ENCODE measurements around the gene FTO. TPM values are rescaled to one million over a fixed set of nuclear protein-coding genes. Genes with fewer than 3 reads are reported as not detected.

Gene FTO
- polyA plus RNA-seq, 3 donors = 16.8 to 51.0 (median 37.7) TPM

DNA sequence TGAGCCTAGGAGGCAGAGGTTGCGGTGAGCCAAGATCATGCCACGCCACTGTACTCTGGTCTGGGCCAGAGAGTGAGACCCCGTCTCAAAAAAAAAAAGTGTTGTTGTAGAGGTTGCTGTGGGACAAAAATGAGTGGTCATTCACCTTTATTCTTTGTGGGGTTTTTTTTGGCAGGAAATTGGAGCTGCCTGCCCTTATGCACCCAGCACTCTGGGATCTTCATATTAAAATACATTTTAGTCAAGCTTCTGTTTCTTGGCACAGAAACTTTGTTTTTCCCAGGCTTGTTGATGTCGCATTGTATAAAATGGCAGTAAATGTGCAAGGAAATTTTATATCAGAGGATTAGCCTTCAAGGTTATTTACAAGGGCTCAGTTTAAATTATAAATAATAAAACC is 174.3 kb downstream of the FTO start:
- H3K9me3 ChIP-seq (replicated peaks in 1 of 2; ENCODE audit: control insufficient read depth in 1 of 2, insufficient read depth in 1 of 2, low read length in 2 of 2) = no peaks in the 10 kb centered on the region
- Mint-ChIP-seq H3K4me1 (peaks cover 7% of the 10 kb centered on the region), H3K4me3 (no peak overlapping the region), H3K27ac (peak overlapping the region in 1 of 7 donors; percentile 35), H3K27me3 (ENCODE audit: low read depth in 3 of 3) (no peaks in the 10 kb centered on the region), H3K36me3 (peaks cover 27 to 32% of the 10 kb centered on the region in 2 donors), H3K9me3 (no peaks in the 10 kb centered on the region)
- H3K4me2 ChIP-seq (replicated peaks; ENCODE audit: extremely low read depth, low read length, poor library complexity, severe bottlenecking) = no peak overlapping the region
- TF ChIP-seq, protein P1, sequence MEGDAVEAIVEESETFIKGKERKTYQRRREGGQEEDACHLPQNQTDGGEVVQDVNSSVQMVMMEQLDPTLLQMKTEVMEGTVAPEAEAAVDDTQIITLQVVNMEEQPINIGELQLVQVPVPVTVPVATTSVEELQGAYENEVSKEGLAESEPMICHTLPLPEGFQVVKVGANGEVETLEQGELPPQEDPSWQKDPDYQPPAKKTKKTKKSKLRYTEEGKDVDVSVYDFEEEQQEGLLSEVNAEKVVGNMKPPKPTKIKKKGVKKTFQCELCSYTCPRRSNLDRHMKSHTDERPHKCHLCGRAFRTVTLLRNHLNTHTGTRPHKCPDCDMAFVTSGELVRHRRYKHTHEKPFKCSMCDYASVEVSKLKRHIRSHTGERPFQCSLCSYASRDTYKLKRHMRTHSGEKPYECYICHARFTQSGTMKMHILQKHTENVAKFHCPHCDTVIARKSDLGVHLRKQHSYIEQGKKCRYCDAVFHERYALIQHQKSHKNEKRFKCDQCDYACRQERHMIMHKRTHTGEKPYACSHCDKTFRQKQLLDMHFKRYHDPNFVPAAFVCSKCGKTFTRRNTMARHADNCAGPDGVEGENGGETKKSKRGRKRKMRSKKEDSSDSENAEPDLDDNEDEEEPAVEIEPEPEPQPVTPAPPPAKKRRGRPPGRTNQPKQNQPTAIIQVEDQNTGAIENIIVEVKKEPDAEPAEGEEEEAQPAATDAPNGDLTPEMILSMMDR (IDR thresholded peaks at IDR 0.05) = no peak
- H3K9ac ChIP-seq (ENCODE audit: insufficient read depth, low read length, poor library complexity, severe bottlenecking) = no peak overlapping the region
- H2AFZ ChIP-seq (ENCODE audit: insufficient read depth, low read depth, low read length, poor library complexity, severe bottlenecking) = no peak overlapping the region
- H3K27ac ChIP-seq (ENCODE audit: low read depth in 1 of 2, low read length in 2 of 2) = no peak overlapping the region
- no peak overlapping the region for H3K4me3 ChIP-seq (replicated peaks in 1 of 3; ENCODE audit: low read depth in 2 of 3, low read length in 3 of 3)
- no peaks in the 10 kb centered on the region for H4K20me1 ChIP-seq (ENCODE audit: insufficient read depth, low read length)
- intact Hi-C loops (cut with micrococcal nuclease) = no loop called here
- 92% methylated on average over 2 of the region's 4 CpGs for WGBS (ENCODE audit: insufficient coverage)
- peaks cover 2 to 12% of the 10 kb centered on the region in 2 donors for H3K36me3 ChIP-seq (replicated peaks in 1 of 2; ENCODE audit: control insufficient read depth in 1 of 2, insufficient read depth in 2 of 2, low read length in 2 of 2)
- no peaks in the 10 kb centered on the region for H3K79me2 ChIP-seq (ENCODE audit: insufficient read depth, low read length)
- H3K4me1 ChIP-seq (ENCODE audit: control insufficient read depth in 1 of 2, insufficient read depth in 2 of 2, low read length in 2 of 2) = no peaks in the 10 kb centered on the region
- H3K27me3 ChIP-seq (ENCODE audit: control insufficient read depth in 2 of 2, insufficient read depth in 2 of 2, low read length in 2 of 2) = no peaks in the 10 kb centered on the region
- DNase-seq = no peak

DNA sequence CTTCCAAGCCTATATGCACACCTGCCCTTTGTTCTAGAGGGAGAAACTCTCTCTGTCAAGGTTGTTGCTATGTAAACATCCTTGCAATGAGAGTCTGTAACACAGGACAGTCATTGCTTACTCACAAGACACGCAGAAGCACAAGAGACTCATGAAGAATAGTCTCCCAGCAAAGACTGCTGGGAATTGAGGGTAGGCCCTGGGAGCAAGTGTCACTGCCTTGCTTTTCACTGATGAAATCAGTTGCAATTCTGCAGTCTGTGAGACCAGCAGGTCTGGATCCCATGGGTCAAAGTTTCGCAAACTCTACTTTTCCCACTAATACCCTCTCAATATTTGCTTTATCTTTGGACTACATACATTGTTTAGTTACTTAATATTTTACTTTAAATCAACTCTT is 177.4 kb downstream of the FTO start:
- H3K4me3 ChIP-seq (replicated peaks in 1 of 3; ENCODE audit: low read depth in 2 of 3, low read length in 3 of 3) = no peak overlapping the region
- H3K9me3 ChIP-seq (replicated peaks in 1 of 2; ENCODE audit: control insufficient read depth in 1 of 2, insufficient read depth in 1 of 2, low read length in 2 of 2) = no peaks in the 10 kb centered on the region
- no peaks in the 10 kb centered on the region for H3K27me3 ChIP-seq (ENCODE audit: control insufficient read depth in 2 of 2, insufficient read depth in 2 of 2, low read length in 2 of 2)
- intact Hi-C loops (cut with micrococcal nuclease) = no loop called here
- Mint-ChIP-seq H3K36me3 (peaks cover 23 to 29% of the 10 kb centered on the region in 2 donors), H3K27ac (no peak overlapping the region), H3K4me1 (no peaks in the 10 kb centered on the region), H3K9me3 (no peaks in the 10 kb centered on the region), H3K27me3 (ENCODE audit: low read depth in 3 of 3) (no peaks in the 10 kb centered on the region), H3K4me3 (no peak overlapping the region)
- H3K36me3 ChIP-seq (replicated peaks in 1 of 2; ENCODE audit: control insufficient read depth in 1 of 2, insufficient read depth in 2 of 2, low read length in 2 of 2) = peaks cover 2 to 12% of the 10 kb centered on the region in 2 donors
- H3K9ac ChIP-seq (ENCODE audit: insufficient read depth, low read length, poor library complexity, severe bottlenecking) = no peak overlapping the region
- WGBS (ENCODE audit: insufficient coverage) = 100% methylated on average over 1 of the region's 2 CpGs
- no peaks in the 10 kb centered on the region for H3K79me2 ChIP-seq (ENCODE audit: insufficient read depth, low read length)
- H4K20me1 ChIP-seq (ENCODE audit: insufficient read depth, low read length) = no peaks in the 10 kb centered on the region
- DNase-seq = no peak
- TF ChIP-seq, protein P1 (IDR thresholded peaks at IDR 0.05) = no peak
- no peak overlapping the region for H3K27ac ChIP-seq (ENCODE audit: low read depth in 1 of 2, low read length in 2 of 2)
- no peak overlapping the region for H2AFZ ChIP-seq (ENCODE audit: insufficient read depth, low read depth, low read length, poor library complexity, severe bottlenecking)
- no peak overlapping the region for H3K4me2 ChIP-seq (replicated peaks; ENCODE audit: extremely low read depth, low read length, poor library complexity, severe bottlenecking)
- no peaks in the 10 kb centered on the region for H3K4me1 ChIP-seq (ENCODE audit: control insufficient read depth in 1 of 2, insufficient read depth in 2 of 2, low read length in 2 of 2)

Measured in CD14-positive monocyte (primary cell).